SK-N-SH treated with all-trans-retinoic acid at 6 μM for 48 hours (cell line): Measurements from ENCODE around the gene HINT2.

Experiments
- BACH2 ChIP-seq: fragments of 250-450 bp; sonication (Bioruptor Pico); IDR thresholded peaks from 2 replicates; pipeline ENCODE4 v1.9.0; 2021; ENCODE audit warnings: mild to moderate bottlenecking, borderline replicate concordance
- CSDC2 ChIP-seq: fragments of 250-450 bp; sonication (Bioruptor Pico); IDR thresholded peaks from 2 replicates; pipeline ENCODE4 v1.5.0; 2020; ENCODE audit warnings: mild to moderate bottlenecking, moderate library complexity
- ESRRG ChIP-seq: fragments of 250-450 bp; sonication (Bioruptor Pico); IDR thresholded peaks from 2 replicates; pipeline ENCODE4 v1.6.1; 2021; ENCODE audit warnings: mild to moderate bottlenecking
- GLIS3 ChIP-seq: fragments of 250-450 bp; sonication (Bioruptor Pico); IDR thresholded peaks from 2 replicates; pipeline ENCODE4 v1.5.0; 2020; ENCODE audit warnings: mild to moderate bottlenecking, moderate library complexity
- SNAI2 ChIP-seq: fragments of 250-450 bp; sonication (Bioruptor Pico); IDR thresholded peaks from 2 replicates; pipeline ENCODE4 v1.5.0; 2020; ENCODE audit warnings: mild to moderate bottlenecking, moderate library complexity
- ZNF70 ChIP-seq: fragments of 450-650 bp; formaldehyde crosslinking; IDR thresholded peaks from 2 replicates; pipeline ENCODE4 v1.5.0; 2020; ENCODE audit warnings: mild to moderate bottlenecking, moderate library complexity
- ZNF8 ChIP-seq: fragments of 450-650 bp; formaldehyde crosslinking; IDR thresholded peaks from 2 replicates; pipeline ENCODE4 v1.5.0; 2020; ENCODE audit warnings: mild to moderate bottlenecking, moderate library complexity
- TF ChIP-seq, protein P1 (sequence below): fragments of 250-450 bp; sonication (Bioruptor Pico); IDR thresholded peaks from 2 replicates; pipeline ENCODE4 v1.8.0; 2020; ENCODE audit warnings: mild to moderate bottlenecking, moderate library complexity, borderline replicate concordance
- TF ChIP-seq, protein P2 (sequence below): fragments of 250-450 bp; sonication (Bioruptor Pico); IDR thresholded peaks from 2 replicates; pipeline ENCODE4 v1.5.1; 2020; ENCODE audit warnings: low read depth, mild to moderate bottlenecking, moderate library complexity
- TF ChIP-seq, protein P3 (sequence below): fragments of 250-450 bp; sonication (Bioruptor Pico); IDR thresholded peaks from 2 replicates; pipeline ENCODE4 v1.5.0; 2020; ENCODE audit warnings: mild to moderate bottlenecking, moderate library complexity
- TF ChIP-seq, protein P4 (sequence below): fragments of 250-450 bp; sonication (Bioruptor Pico); IDR thresholded peaks from 2 replicates; pipeline ENCODE4 v1.5.1; 2021; ENCODE audit warnings: mild to moderate bottlenecking, moderate library complexity

DNA sequence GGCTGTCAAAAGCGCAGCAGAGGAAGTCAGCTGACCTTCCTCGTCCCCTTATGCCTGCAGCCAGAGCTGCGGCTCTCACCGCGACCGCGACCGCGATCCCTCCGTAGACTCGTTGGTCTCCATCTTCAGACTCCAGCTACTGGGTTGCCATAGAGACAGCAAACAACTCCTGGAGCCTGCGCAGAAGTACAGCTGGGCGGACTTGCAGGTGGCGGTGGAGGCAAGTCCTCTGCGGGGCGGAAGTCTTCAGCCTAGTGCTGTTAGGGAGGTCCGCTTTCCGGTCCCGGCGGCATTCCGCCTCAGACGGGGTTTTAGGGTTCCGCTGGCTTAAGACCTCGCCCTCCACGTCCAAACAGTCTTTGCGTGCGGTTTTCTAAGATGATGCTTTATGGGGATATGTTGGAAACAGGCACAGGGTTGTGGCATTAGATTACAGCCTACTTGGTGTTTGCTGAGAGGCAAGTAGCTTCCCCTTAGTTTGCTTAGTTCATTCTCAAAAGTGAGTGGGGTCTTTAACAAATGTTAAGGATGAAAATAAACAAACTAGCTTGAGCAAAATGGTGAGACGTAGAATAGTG is 2.7 kb downstream of the HINT2 start, which contains the start of gene SPAG8:
- TF ChIP-seq, protein P1, sequence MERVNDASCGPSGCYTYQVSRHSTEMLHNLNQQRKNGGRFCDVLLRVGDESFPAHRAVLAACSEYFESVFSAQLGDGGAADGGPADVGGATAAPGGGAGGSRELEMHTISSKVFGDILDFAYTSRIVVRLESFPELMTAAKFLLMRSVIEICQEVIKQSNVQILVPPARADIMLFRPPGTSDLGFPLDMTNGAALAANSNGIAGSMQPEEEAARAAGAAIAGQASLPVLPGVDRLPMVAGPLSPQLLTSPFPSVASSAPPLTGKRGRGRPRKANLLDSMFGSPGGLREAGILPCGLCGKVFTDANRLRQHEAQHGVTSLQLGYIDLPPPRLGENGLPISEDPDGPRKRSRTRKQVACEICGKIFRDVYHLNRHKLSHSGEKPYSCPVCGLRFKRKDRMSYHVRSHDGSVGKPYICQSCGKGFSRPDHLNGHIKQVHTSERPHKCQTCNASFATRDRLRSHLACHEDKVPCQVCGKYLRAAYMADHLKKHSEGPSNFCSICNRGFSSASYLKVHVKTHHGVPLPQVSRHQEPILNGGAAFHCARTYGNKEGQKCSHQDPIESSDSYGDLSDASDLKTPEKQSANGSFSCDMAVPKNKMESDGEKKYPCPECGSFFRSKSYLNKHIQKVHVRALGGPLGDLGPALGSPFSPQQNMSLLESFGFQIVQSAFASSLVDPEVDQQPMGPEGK, result no peak
- TF ChIP-seq ESRRG (CRISPR knock-in tag) (no peak), ZNF70 (CRISPR knock-in tag) (no peak), GLIS3 (CRISPR knock-in tag) (no peak), SNAI2 (CRISPR knock-in tag) (no peak), BACH2 (no peak), ZNF8 (CRISPR knock-in tag) (no peak), CSDC2 (CRISPR knock-in tag) (no peak)
- TF ChIP-seq, protein P2, sequence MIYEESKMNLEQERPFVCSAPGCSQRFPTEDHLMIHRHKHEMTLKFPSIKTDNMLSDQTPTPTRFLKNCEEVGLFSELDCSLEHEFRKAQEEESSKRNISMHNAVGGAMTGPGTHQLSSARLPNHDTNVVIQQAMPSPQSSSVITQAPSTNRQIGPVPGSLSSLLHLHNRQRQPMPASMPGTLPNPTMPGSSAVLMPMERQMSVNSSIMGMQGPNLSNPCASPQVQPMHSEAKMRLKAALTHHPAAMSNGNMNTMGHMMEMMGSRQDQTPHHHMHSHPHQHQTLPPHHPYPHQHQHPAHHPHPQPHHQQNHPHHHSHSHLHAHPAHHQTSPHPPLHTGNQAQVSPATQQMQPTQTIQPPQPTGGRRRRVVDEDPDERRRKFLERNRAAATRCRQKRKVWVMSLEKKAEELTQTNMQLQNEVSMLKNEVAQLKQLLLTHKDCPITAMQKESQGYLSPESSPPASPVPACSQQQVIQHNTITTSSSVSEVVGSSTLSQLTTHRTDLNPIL (CRISPR knock-in tag), result no peak
- TF ChIP-seq, protein P3, sequence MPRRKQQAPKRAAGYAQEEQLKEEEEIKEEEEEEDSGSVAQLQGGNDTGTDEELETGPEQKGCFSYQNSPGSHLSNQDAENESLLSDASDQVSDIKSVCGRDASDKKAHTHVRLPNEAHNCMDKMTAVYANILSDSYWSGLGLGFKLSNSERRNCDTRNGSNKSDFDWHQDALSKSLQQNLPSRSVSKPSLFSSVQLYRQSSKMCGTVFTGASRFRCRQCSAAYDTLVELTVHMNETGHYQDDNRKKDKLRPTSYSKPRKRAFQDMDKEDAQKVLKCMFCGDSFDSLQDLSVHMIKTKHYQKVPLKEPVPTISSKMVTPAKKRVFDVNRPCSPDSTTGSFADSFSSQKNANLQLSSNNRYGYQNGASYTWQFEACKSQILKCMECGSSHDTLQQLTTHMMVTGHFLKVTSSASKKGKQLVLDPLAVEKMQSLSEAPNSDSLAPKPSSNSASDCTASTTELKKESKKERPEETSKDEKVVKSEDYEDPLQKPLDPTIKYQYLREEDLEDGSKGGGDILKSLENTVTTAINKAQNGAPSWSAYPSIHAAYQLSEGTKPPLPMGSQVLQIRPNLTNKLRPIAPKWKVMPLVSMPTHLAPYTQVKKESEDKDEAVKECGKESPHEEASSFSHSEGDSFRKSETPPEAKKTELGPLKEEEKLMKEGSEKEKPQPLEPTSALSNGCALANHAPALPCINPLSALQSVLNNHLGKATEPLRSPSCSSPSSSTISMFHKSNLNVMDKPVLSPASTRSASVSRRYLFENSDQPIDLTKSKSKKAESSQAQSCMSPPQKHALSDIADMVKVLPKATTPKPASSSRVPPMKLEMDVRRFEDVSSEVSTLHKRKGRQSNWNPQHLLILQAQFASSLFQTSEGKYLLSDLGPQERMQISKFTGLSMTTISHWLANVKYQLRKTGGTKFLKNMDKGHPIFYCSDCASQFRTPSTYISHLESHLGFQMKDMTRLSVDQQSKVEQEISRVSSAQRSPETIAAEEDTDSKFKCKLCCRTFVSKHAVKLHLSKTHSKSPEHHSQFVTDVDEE (CRISPR knock-in tag), result 0 out of 2 replicates have a peak, but pooled peaks have one; percentile 42
- TF ChIP-seq, protein P4, sequence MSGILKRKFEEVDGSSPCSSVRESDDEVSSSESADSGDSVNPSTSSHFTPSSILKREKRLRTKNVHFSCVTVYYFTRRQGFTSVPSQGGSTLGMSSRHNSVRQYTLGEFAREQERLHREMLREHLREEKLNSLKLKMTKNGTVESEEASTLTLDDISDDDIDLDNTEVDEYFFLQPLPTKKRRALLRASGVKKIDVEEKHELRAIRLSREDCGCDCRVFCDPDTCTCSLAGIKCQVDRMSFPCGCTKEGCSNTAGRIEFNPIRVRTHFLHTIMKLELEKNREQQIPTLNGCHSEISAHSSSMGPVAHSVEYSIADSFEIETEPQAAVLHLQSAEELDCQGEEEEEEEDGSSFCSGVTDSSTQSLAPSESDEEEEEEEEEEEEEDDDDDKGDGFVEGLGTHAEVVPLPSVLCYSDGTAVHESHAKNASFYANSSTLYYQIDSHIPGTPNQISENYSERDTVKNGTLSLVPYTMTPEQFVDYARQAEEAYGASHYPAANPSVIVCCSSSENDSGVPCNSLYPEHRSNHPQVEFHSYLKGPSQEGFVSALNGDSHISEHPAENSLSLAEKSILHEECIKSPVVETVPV (CRISPR knock-in tag), result no peak
